Thymus (tissue), 14 donors: Measurements from ENCODE around the gene CUBN. TPM values are rescaled to one million over a fixed set of nuclear protein-coding genes. Genes with fewer than 3 reads are reported as not detected.

Experiments
- DNase-seq, 9 donors: peaks; one replicate each; pipeline ENCODE4 v3.0.0-alpha.2; 2013; ENCODE audit warnings: low spot score in 9 of 9, low read depth in 6 of 9, missing footprints in 1 of 9
- H3K27ac ChIP-seq, 2 donors: one replicate each; pipeline ENCODE4 v1.5.1; 2013; ENCODE audit warnings: control low read depth in 1 of 2, low read depth in 1 of 2, low read length in 1 of 2, mild to moderate bottlenecking in 1 of 2, moderate library complexity in 1 of 2
- H3K27me3 ChIP-seq, 2 donors: one replicate each; pipeline ENCODE4 v1.5.1; 2013; ENCODE audit warnings: low read length in 1 of 2; ENCODE audit not compliant: control insufficient read depth in 2 of 2, insufficient read depth in 1 of 2
- H3K36me3 ChIP-seq, 2 donors: one replicate each; pipeline ENCODE4 v1.5.1; 2013; ENCODE audit warnings: low read length in 1 of 2, mild to moderate bottlenecking in 1 of 2, moderate library complexity in 1 of 2; ENCODE audit not compliant: control insufficient read depth in 2 of 2, insufficient read depth in 2 of 2
- H3K4me1 ChIP-seq, 2 donors: one replicate each; pipeline ENCODE4 v1.5.1; 2013; ENCODE audit warnings: low read length in 2 of 2; ENCODE audit not compliant: control insufficient read depth in 2 of 2, insufficient read depth in 2 of 2
- H3K4me3 ChIP-seq, 2 donors: one replicate each; pipeline ENCODE4 v1.5.1; 2013; ENCODE audit warnings: low read length in 2 of 2, control low read depth in 1 of 2, mild to moderate bottlenecking in 1 of 2
- H3K9me3 ChIP-seq, 2 donors: one replicate each; pipeline ENCODE4 v1.5.1; 2013; ENCODE audit warnings: low read length in 1 of 2, mild to moderate bottlenecking in 1 of 2; ENCODE audit not compliant: control insufficient read depth in 2 of 2, insufficient read depth in 1 of 2
- WGBS: extraction: QIAGEN DNeasy Blood & Tissue Kit; methylation state at CpG from one replicate; pipeline ENCODE4 v1.1.7; 2013; 5-methylcytosine and 5-hydroxymethylcytosine counted together
- long read RNA-seq, 10 donors: transcript quantifications; one replicate each; lab custom pipeline, GENCODE V29; 2026
- polyA plus RNA-seq: library from polyadenylated mRNA; stranded (reverse); fragments of 200-250 nt; gene quantifications from one replicate; pipeline ENCODE4 v1.2.3, GENCODE V29; 2013
- total RNA-seq: library from RNA; stranded (reverse); fragments of 120-200 nt; gene quantifications from one replicate; pipeline ENCODE4 v1.2.4, GENCODE V29; 2013
- donor health status: healthy.

Gene CUBN
- total RNA-seq (1.7 TPM), polyA plus RNA-seq (1.8 TPM)
- long read RNA-seq, donor 1 = 0 reads
- long read RNA-seq, donor 2 = 0 reads
- long read RNA-seq, donor 3 = 0 reads
- long read RNA-seq, donor 4 = 0 reads
- long read RNA-seq, donor 5 = 0 reads
- long read RNA-seq, donor 6 = 0 reads
- long read RNA-seq, donor 7 = 0 reads
- long read RNA-seq, donor 8 = 0 reads
- long read RNA-seq, donor 9, partial matches to known transcripts = 0 of 1 reads
- long read RNA-seq, donor 9, other reads (novel, unspliced or antisense) = 0 of 1 reads
- long read RNA-seq, donor 10 = 0 reads

GRCh38 chr10:17129741-17130140, at the start of gene CUBN:
TSS of gene CUBN (minus strand) at chr10:17129811. CDS start at chr10:17129765, 46 bp downstream.
- Histone ChIP-seq H3K36me3 (no peaks in the 10 kb centered on the region), H3K4me3 (no peak within 1 kb of the TSS), H3K4me1 (no peaks in the 10 kb centered on the region), H3K27ac (no peak within 1 kb of the TSS), H3K27me3 (no peaks in the 10 kb centered on the region), H3K9me3 (no peaks in the 10 kb centered on the region)
- no peak for DNase-seq
- WGBS = 99% methylated on average over 1 of the region's 1 CpG

- H3K27me3 ChIP-seq = no peaks in the 10 kb centered on the region
- H3K4me1 ChIP-seq = peaks cover 0 to 3% of the 10 kb centered on the region in 2 donors
- 97% methylated on average over 3 of the region's 3 CpGs for WGBS
- no peaks in the 10 kb centered on the region for H3K9me3 ChIP-seq
- no peaks in the 10 kb centered on the region for H3K36me3 ChIP-seq
- no peak for DNase-seq
- H3K27ac ChIP-seq = no peak overlapping the region
- H3K4me3 ChIP-seq = no peak overlapping the region
Observed at GRCh38 chr10:17179002-17179401, 49.4 kb upstream of the CUBN start.

GRCh38 chr10:17178006-17178405, 48.4 kb upstream of the CUBN start:
- H3K4me3 ChIP-seq = no peak overlapping the region
- no peak overlapping the region for H3K27ac ChIP-seq
- no peaks in the 10 kb centered on the region for H3K9me3 ChIP-seq
- no peak for DNase-seq
- H3K4me1 ChIP-seq = peaks cover 0 to 3% of the 10 kb centered on the region in 2 donors
- peaks cover 0 to 2% of the 10 kb centered on the region in 2 donors for H3K36me3 ChIP-seq
- no peaks in the 10 kb centered on the region for H3K27me3 ChIP-seq
- 97% methylated on average over 1 of the region's 1 CpG for WGBS

DNA sequence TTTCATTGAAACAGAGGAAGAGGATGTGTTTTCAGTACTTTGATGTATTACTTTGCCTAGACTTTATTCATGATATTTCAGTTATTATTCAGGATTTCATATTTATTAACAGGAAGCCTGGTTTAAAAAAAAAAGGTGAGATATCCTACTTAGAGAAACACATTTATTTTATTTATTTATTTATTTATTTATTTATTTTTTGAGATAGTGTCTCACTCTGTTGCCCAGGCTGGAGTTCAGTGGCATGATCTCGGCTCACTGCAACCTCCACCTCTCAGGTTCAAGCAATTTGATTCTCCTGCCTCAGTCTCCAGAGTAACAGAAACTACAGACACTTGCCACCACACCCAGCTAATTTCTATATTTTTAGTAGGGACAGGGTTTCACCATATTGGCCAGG, 47.4 kb upstream of the CUBN start:
- H3K4me3 ChIP-seq = no peak overlapping the region
- no peak overlapping the region for H3K27ac ChIP-seq
- H3K27me3 ChIP-seq = no peaks in the 10 kb centered on the region
- DNase-seq = no peak
- H3K36me3 ChIP-seq = peaks cover 0 to 2% of the 10 kb centered on the region in 2 donors
- no peaks in the 10 kb centered on the region for H3K9me3 ChIP-seq
- peaks cover 0 to 3% of the 10 kb centered on the region in 2 donors for H3K4me1 ChIP-seq
- WGBS = 96% methylated on average over 1 of the region's 1 CpG

- H3K27ac ChIP-seq = no peak overlapping the region
- H3K4me1 ChIP-seq = peaks cover 0 to 3% of the 10 kb centered on the region in 2 donors
- H3K9me3 ChIP-seq = no peaks in the 10 kb centered on the region
- peaks cover 0 to 2% of the 10 kb centered on the region in 2 donors for H3K36me3 ChIP-seq
- H3K4me3 ChIP-seq = no peak overlapping the region
- no peaks in the 10 kb centered on the region for H3K27me3 ChIP-seq
- no peak for DNase-seq
Observed at GRCh38 chr10:17176091-17176490, 46.5 kb upstream of the CUBN start.

- 50% methylated on average over 4 of the region's 4 CpGs for WGBS
- Histone ChIP-seq H3K27ac (no peak overlapping the region), H3K4me3 (no peak overlapping the region), H3K9me3 (no peaks in the 10 kb centered on the region), H3K4me1 (peaks cover 0 to 3% of the 10 kb centered on the region in 2 donors), H3K36me3 (peaks cover 0 to 2% of the 10 kb centered on the region in 2 donors), H3K27me3 (no peaks in the 10 kb centered on the region)
- DNase-seq = peak in 2 of 9 donors; percentile 4 to 36
Observed at GRCh38 chr10:17175551-17175950, 45.9 kb upstream of the CUBN start.

DNA sequence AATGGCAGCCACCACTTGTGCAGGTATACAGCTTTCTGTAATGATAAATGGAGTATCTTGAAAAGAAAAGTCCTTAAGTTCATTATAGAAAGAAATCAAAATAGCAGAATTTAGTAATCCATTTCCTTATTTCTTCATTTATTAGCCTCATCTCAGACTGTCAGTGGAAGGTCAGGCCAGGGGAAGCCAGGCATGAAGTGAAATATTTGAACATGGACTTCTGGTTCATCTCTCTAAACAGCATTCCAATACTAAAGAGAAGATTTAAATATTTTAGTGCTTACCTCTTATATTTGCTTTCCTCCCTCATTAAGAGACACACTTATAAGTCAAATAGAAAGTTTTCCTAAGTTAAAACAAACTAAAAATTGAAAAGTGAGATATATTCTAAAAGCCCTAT, 45.0 kb upstream of the CUBN start:
- peaks cover 0 to 3% of the 10 kb centered on the region in 2 donors for H3K4me1 ChIP-seq
- no peak overlapping the region for H3K4me3 ChIP-seq
- no peak for DNase-seq
- no peak overlapping the region for H3K27ac ChIP-seq
- peaks cover 0 to 2% of the 10 kb centered on the region in 2 donors for H3K36me3 ChIP-seq
- H3K9me3 ChIP-seq = no peaks in the 10 kb centered on the region
- no peaks in the 10 kb centered on the region for H3K27me3 ChIP-seq

DNA sequence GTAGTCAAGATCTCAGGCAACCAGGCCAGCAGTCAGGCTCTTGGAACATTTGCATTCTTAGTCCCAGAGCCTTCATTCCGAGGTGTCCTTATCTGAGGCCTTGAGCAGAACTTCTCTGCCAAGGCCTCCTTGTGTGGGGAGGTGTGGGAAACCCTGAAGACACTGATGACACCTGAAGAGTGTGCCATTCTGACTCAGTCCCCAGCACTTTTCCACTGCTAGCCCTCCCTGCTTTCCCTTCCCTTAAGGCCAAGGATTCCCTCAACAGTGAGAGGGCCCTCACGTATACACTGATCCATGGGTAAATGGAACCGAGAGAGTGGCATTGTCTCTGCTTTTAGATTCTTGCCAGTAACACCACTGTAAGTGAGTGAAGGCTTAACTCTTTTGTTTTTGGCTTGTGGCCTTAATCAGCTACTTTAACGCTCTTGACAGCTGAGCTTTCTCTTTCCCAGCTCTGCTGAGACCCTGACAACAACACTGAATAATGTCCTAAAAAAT, 41.6 kb upstream of the CUBN start:
- H3K27me3 ChIP-seq = no peaks in the 10 kb centered on the region
- no peaks in the 10 kb centered on the region for H3K9me3 ChIP-seq
- peaks cover 0 to 2% of the 10 kb centered on the region in 2 donors for H3K36me3 ChIP-seq
- no peak overlapping the region for H3K4me3 ChIP-seq
- no peak overlapping the region for H3K27ac ChIP-seq
- 97% methylated on average over 4 of the region's 4 CpGs for WGBS
- DNase-seq = no peak
- H3K4me1 ChIP-seq = peaks cover 0 to 3% of the 10 kb centered on the region in 2 donors

DNA sequence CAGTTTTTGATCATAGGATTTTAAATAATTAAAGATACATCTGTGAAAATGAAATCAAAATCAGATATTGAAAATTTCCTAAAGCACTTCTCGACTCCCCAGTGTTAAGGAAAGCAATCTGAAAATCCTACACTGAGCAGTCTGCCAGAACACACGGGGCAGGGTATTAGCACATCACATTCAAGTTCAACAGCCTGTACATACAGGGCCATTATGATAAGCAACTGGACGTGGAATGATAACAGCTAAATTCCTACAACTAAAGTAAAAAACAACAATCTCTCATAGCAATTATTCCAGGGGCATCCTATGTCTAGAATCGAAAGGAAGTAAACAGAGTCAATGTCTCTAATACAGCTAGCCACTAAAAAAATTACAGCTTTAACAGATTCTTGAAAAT, 40.2 kb upstream of the CUBN start:
- no peak for DNase-seq
- H3K9me3 ChIP-seq = no peaks in the 10 kb centered on the region
- no peaks in the 10 kb centered on the region for H3K27me3 ChIP-seq
- no peaks in the 10 kb centered on the region for H3K4me1 ChIP-seq
- H3K27ac ChIP-seq = no peak overlapping the region
- H3K36me3 ChIP-seq = peaks cover 0 to 2% of the 10 kb centered on the region in 2 donors
- no peak overlapping the region for H3K4me3 ChIP-seq
- WGBS = 96% methylated on average over 4 of the region's 4 CpGs
